Measurements from ENCODE around the gene NTM. TPM values are rescaled to one million over a fixed set of nuclear protein-coding genes. Genes with fewer than 3 reads are reported as not detected.

Gene NTM
- total RNA-seq, 1 experiment from 2014 or later: not detected

- Histone ChIP-seq H3K79me2 (ENCODE audit: insufficient read depth, low read length) (no peaks in the 10 kb centered on the region), H3K27ac (ENCODE audit: low read depth, low read length) (no peak overlapping the region), H3K9me2 (ENCODE audit: insufficient read depth) (no peaks in the 10 kb centered on the region), H3K36me3 (ENCODE audit: control insufficient read depth in 1 of 2, insufficient read depth in 2 of 2, low read length in 2 of 2) (no peaks in the 10 kb centered on the region), H3K27me3 (ENCODE audit: insufficient read depth, low read length) (no peaks in the 10 kb centered on the region), H3K4me2 (ENCODE audit: low read length) (no peak overlapping the region), H3K4me3 (replicated peaks in 1 of 2; ENCODE audit: low read depth in 1 of 2, low read length in 2 of 2) (no peak overlapping the region), H3K9me3 (ENCODE audit: control insufficient read depth in 1 of 2, insufficient read depth in 1 of 2, low read depth in 1 of 2, low read length in 2 of 2) (peaks cover 5 to 15% of the 10 kb centered on the region in 2 experiments; a peak in 2 of 4 replicates), H3K4me1 (ENCODE audit: control insufficient read depth in 1 of 2, insufficient read depth in 2 of 2, low read length in 2 of 2) (no peaks in the 10 kb centered on the region), H4K20me1 (ENCODE audit: insufficient read depth) (no peaks in the 10 kb centered on the region), H3K9ac (ENCODE audit: low read length) (no peak overlapping the region), H2AFZ (ENCODE audit: low read depth, low read length, poor library complexity, severe bottlenecking) (no peak overlapping the region)
- no peak for DNase-seq (ENCODE audit: low read depth, low spot score)
- no peak for ATAC-seq
- no TSS peak for BruUV-seq (replicated peaks)
- RAD21 ChIA-PET (ENCODE audit: low non-redundant PET in 1 of 2, low total read pairs in 2 of 2, uncharacterized antibody in 2 of 2, unreplicated experiment in 2 of 2): no interaction called here
- TF ChIP-seq EZH2 (IDR thresholded peaks at IDR 0.05): no peak
- TF ChIP-seq SP1 (IDR thresholded peaks at IDR 0.05; ENCODE audit: low read depth): no peak
- TF ChIP-seq SIN3A (IDR thresholded peaks at IDR 0.05; ENCODE audit: low read depth): no peak
- TF ChIP-seq POLR2AphosphoS5 (IDR thresholded peaks at IDR 0.05; ENCODE audit: low read depth, low read length): no peak
- TF ChIP-seq, protein P1, sequence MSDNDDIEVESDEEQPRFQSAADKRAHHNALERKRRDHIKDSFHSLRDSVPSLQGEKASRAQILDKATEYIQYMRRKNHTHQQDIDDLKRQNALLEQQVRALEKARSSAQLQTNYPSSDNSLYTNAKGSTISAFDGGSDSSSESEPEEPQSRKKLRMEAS (IDR thresholded peaks at IDR 0.05): no peak
- no peak for TF ChIP-seq POLR2A (IDR thresholded peaks at IDR 0.05; ENCODE audit: borderline replicate concordance, extremely low read depth, insufficient read depth, insufficient read length)
- CTCF ChIA-PET: no interaction called here
- intact Hi-C loops (cut with micrococcal nuclease): no loop called here
- POLR2A ChIA-PET: no interaction called here
Measured at GRCh38 chr11:131766637-131767036, 396.2 kb downstream of the NTM start.

DNA sequence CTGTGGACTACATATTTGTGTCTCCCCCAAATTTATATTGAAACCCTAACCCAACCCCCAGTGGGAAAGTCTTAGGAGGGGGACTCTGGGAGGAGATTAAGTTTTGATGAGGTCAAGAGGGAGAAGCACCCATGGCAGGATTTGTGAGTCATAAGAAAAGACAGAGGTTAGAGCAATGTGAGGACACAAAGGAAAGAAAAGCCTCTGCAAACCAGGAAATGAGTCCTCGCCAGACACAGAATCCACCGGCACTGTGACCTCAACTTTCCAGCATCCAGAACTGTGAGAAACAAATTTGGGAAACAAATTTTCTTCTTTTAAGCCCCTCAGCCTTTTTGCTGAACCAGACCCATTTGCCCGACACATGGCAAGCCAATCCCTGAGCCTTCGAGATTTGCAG is 397.0 kb downstream of the NTM start:
- TF ChIP-seq ZNF274 (IDR thresholded peaks at IDR 0.05; ENCODE audit: low read depth, low read length) (no peak), POLR2AphosphoS5 (IDR thresholded peaks at IDR 0.05; ENCODE audit: low read depth, low read length) (no peak), YY1 (IDR thresholded peaks at IDR 0.05; ENCODE audit: extremely low read depth, insufficient replicate concordance, low read depth, low read length) (no peak), TCF7L2 (IDR thresholded peaks at IDR 0.05; ENCODE audit: borderline replicate concordance, extremely low read depth, insufficient read depth, insufficient read length) (no peak), CBX3 (IDR thresholded peaks at IDR 0.05; ENCODE audit: low read depth) (no peak), ELF1 (IDR thresholded peaks at IDR 0.05; ENCODE audit: borderline replicate concordance, low read depth) (no peak), CTCF (IDR thresholded peaks at IDR 0.05 in 2 of 3, conservative IDR thresholded peaks at IDR 0.05 in 1 of 3; ENCODE audit: borderline replicate concordance in 1 of 3, insufficient read depth in 1 of 3, low read depth in 2 of 3, low read length in 2 of 3) (no peak), ZFX (IDR thresholded peaks at IDR 0.05) (no peak), CEBPB (IDR thresholded peaks at IDR 0.05; ENCODE audit: low read depth) (no peak), ZBTB33 (IDR thresholded peaks at IDR 0.05; ENCODE audit: extremely low read depth, insufficient replicate concordance, low read length) (no peak), SRF (IDR thresholded peaks at IDR 0.05; ENCODE audit: low read depth) (no peak), EGR1 (IDR thresholded peaks at IDR 0.05; ENCODE audit: low read depth) (no peak), FOSL1 (IDR thresholded peaks at IDR 0.05; ENCODE audit: low read depth) (no peak), EZH2 (IDR thresholded peaks at IDR 0.05) (no peak)
- TF ChIP-seq, protein P2, sequence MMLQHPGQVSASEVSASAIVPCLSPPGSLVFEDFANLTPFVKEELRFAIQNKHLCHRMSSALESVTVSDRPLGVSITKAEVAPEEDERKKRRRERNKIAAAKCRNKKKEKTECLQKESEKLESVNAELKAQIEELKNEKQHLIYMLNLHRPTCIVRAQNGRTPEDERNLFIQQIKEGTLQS (IDR thresholded peaks at IDR 0.05): no peak
- ATAC-seq: no peak
- Histone ChIP-seq H3K27me3 (ENCODE audit: insufficient read depth, low read length) (no peaks in the 10 kb centered on the region), H2AFZ (ENCODE audit: low read depth, low read length, poor library complexity, severe bottlenecking) (no peak overlapping the region), H3K79me2 (ENCODE audit: insufficient read depth, low read length) (no peaks in the 10 kb centered on the region), H3K4me3 (replicated peaks in 1 of 2; ENCODE audit: low read depth in 1 of 2, low read length in 2 of 2) (no peak overlapping the region), H3K9me2 (ENCODE audit: insufficient read depth) (no peaks in the 10 kb centered on the region), H3K9ac (ENCODE audit: low read length) (no peak overlapping the region), H3K36me3 (ENCODE audit: control insufficient read depth in 1 of 2, insufficient read depth in 2 of 2, low read length in 2 of 2) (no peaks in the 10 kb centered on the region), H3K27ac (ENCODE audit: low read depth, low read length) (no peak overlapping the region), H3K4me2 (ENCODE audit: low read length) (no peak overlapping the region), H3K9me3 (ENCODE audit: control insufficient read depth in 1 of 2, insufficient read depth in 1 of 2, low read depth in 1 of 2, low read length in 2 of 2) (peaks cover 5 to 18% of the 10 kb centered on the region in 2 experiments; a peak in 2 of 4 replicates), H4K20me1 (ENCODE audit: insufficient read depth) (no peaks in the 10 kb centered on the region), H3K4me1 (ENCODE audit: control insufficient read depth in 1 of 2, insufficient read depth in 2 of 2, low read length in 2 of 2) (no peaks in the 10 kb centered on the region)
- ChIA-PET POLR2A (no interaction called here), RAD21 (ENCODE audit: low non-redundant PET in 1 of 2, low total read pairs in 2 of 2, uncharacterized antibody in 2 of 2, unreplicated experiment in 2 of 2) (no interaction called here), CTCF (no interaction called here)
- intact Hi-C loops (cut with micrococcal nuclease): no loop called here
- no peak for DNase-seq (ENCODE audit: low read depth, low spot score)
- BruUV-seq (replicated peaks): no TSS peak

All from HCT116 (cell line).